PC-3 (cell line): ENCODE data around the gene AKAP6.

ENCODE experiments used
- CTCF ChIP-seq: fragments of 300-600 bp; sonication (generic); conservative IDR thresholded peaks from 2 replicates; pipeline ENCODE4 v1.5.1; 2017; ENCODE audit warnings: antibody characterized with exemption, low read depth, mild to moderate bottlenecking, low read length
- EZH2phosphoT487 ChIP-seq: fragments of 300-600 bp; sonication (generic); IDR thresholded peaks from 2 replicates; pipeline ENCODE4 v1.6.1; 2018; ENCODE audit warnings: mild to moderate bottlenecking, antibody characterized with exemption, low read length, borderline replicate concordance

- TF ChIP-seq CTCF (no peak), EZH2phosphoT487 (no peak)
Measured at GRCh38 chr14:32552766-32553165, 223.7 kb downstream of the AKAP6 start.
